ENCODE results near the gene ANKS1A. TPM values are rescaled to one million over a fixed set of nuclear protein-coding genes. Genes with fewer than 3 reads are reported as not detected.

Gene ANKS1A
- total and polyA plus RNA-seq, 2 experiments from 2014 or later, result 12.1 to 31.9 TPM

DNA sequence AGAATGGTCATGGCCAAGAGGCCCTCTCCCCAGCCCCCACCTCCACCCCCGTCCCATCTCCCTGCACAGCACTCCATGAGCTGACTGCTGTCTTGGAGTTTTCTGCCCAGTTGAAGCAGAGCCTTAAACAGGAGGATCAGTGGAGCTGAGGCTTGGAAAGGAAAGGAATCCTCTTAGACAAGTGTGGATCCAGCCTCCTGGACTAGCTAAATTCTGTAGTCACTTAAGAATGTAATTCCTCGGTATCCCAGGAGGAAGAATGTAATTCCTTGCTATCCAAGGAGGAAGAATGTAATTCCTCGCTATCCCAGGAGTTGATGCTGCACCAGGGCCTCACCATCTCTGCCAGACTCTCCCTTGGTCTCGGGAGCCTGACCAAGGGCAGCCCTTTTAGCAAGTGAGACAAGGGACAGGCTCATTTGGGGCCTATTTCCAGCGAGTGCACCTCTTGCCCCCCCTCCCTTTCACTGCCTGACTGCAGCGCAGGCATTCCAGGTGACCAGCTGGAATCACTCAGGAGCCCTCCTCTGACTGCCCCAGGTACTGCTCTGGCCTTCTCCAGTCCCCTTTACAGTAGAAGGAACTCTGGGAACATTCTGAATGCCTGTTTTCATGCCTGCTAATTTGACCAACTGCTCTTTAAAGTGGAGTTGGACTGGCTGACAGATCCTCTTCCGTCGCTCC, 175.8 kb downstream of the ANKS1A start:
- H3K36me3 ChIP-seq (ENCODE audit: insufficient read depth), result no peaks in the 10 kb centered on the region
- no peak for TF ChIP-seq STAT1 (IDR thresholded peaks at IDR 0.05; ENCODE audit: unreplicated experiment)
- peak; percentile 18 to 26; a peak in 2 of 4 replicates for TF ChIP-seq CTCF (conservative IDR thresholded peaks at IDR 0.05; ENCODE audit: low read depth in 2 of 2)
- Mint-ChIP-seq H3K4me3 (no peak overlapping the region), H3K27ac (peak overlapping the region; percentile 85), H3K4me1 (peaks cover 34% of the 10 kb centered on the region), H3K36me3 (ENCODE audit: low read depth) (peaks cover 13% of the 10 kb centered on the region), H3K9me3 (no peaks in the 10 kb centered on the region), H3K27me3 (ENCODE audit: insufficient read depth, low read depth, poor library complexity) (peaks cover 10% of the 10 kb centered on the region)
- no peak overlapping the region for H3K27ac ChIP-seq (ENCODE audit: low read depth)
- H4K20me1 ChIP-seq (replicated peaks; ENCODE audit: insufficient read depth), result no peaks in the 10 kb centered on the region
- no peaks in the 10 kb centered on the region for H3K79me2 ChIP-seq (replicated peaks; ENCODE audit: insufficient read depth)
- H3K9me2 ChIP-seq (ENCODE audit: insufficient read depth), result no peaks in the 10 kb centered on the region
- H3K27me3 ChIP-seq (ENCODE audit: insufficient read depth), result no peaks in the 10 kb centered on the region
- H3K4me1 ChIP-seq (ENCODE audit: insufficient read depth), result 0 out of 2 replicates have a peak, but pooled peaks cover 5% of the 10 kb centered on the region
- DNase-seq (ENCODE audit: low spot score), result no peak
- no peak overlapping the region for H3K4me3 ChIP-seq
- H2AFZ ChIP-seq, result no peak overlapping the region
- ATAC-seq, result peak; percentile 80
- H3K4me2 ChIP-seq, result no peak overlapping the region
- no peaks in the 10 kb centered on the region for H3F3A ChIP-seq (replicated peaks; ENCODE audit: low read depth)

DNA sequence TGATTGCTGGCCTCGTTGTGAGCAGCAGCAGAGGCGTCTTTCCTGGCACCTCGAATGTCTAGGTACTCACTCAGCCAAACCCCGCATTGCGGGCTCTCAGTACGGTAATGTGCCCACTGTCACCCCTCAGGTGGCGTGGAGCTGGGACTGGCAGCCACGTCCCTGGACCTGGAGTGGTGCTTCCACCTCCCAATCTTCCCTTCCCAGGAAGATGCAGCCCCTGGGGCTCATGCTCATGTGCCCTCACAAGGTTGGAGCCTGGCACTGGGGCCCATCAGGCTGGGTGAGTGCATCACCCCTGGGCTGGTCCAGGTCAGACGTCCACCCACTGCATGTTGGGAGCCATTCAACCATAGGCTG, 176.4 kb downstream of the ANKS1A start:
- ATAC-seq (no peak), DNase-seq (ENCODE audit: low spot score) (no peak)
- no peak overlapping the region for H2AFZ ChIP-seq
- H3K36me3 ChIP-seq (ENCODE audit: insufficient read depth), result no peaks in the 10 kb centered on the region
- H3K4me3 ChIP-seq, result no peak overlapping the region
- H3K27ac ChIP-seq (ENCODE audit: low read depth), result no peak overlapping the region
- H3K9me3 Mint-ChIP-seq, result no peaks in the 10 kb centered on the region
- no peaks in the 10 kb centered on the region for H4K20me1 ChIP-seq (replicated peaks; ENCODE audit: insufficient read depth)
- peaks cover 38% of the 10 kb centered on the region for H3K4me1 Mint-ChIP-seq
- no peaks in the 10 kb centered on the region for H3K79me2 ChIP-seq (replicated peaks; ENCODE audit: insufficient read depth)
- no peaks in the 10 kb centered on the region for H3K27me3 ChIP-seq (ENCODE audit: insufficient read depth)
- no peaks in the 10 kb centered on the region for H3K9me2 ChIP-seq (ENCODE audit: insufficient read depth)
- peak overlapping the region; percentile 85 for H3K27ac Mint-ChIP-seq
- no peak overlapping the region for H3K4me2 ChIP-seq
- H3K36me3 Mint-ChIP-seq (ENCODE audit: low read depth), result peaks cover 13% of the 10 kb centered on the region
- H3K4me1 ChIP-seq (ENCODE audit: insufficient read depth), result peaks cover 11% of the 10 kb centered on the region; the same call in 1 of the 2 replicates
- no peak overlapping the region for H3K4me3 Mint-ChIP-seq
- H3F3A ChIP-seq (replicated peaks; ENCODE audit: low read depth), result no peaks in the 10 kb centered on the region
- peaks cover 5% of the 10 kb centered on the region for H3K27me3 Mint-ChIP-seq (ENCODE audit: insufficient read depth, low read depth, poor library complexity)
- TF ChIP-seq, protein P1, sequence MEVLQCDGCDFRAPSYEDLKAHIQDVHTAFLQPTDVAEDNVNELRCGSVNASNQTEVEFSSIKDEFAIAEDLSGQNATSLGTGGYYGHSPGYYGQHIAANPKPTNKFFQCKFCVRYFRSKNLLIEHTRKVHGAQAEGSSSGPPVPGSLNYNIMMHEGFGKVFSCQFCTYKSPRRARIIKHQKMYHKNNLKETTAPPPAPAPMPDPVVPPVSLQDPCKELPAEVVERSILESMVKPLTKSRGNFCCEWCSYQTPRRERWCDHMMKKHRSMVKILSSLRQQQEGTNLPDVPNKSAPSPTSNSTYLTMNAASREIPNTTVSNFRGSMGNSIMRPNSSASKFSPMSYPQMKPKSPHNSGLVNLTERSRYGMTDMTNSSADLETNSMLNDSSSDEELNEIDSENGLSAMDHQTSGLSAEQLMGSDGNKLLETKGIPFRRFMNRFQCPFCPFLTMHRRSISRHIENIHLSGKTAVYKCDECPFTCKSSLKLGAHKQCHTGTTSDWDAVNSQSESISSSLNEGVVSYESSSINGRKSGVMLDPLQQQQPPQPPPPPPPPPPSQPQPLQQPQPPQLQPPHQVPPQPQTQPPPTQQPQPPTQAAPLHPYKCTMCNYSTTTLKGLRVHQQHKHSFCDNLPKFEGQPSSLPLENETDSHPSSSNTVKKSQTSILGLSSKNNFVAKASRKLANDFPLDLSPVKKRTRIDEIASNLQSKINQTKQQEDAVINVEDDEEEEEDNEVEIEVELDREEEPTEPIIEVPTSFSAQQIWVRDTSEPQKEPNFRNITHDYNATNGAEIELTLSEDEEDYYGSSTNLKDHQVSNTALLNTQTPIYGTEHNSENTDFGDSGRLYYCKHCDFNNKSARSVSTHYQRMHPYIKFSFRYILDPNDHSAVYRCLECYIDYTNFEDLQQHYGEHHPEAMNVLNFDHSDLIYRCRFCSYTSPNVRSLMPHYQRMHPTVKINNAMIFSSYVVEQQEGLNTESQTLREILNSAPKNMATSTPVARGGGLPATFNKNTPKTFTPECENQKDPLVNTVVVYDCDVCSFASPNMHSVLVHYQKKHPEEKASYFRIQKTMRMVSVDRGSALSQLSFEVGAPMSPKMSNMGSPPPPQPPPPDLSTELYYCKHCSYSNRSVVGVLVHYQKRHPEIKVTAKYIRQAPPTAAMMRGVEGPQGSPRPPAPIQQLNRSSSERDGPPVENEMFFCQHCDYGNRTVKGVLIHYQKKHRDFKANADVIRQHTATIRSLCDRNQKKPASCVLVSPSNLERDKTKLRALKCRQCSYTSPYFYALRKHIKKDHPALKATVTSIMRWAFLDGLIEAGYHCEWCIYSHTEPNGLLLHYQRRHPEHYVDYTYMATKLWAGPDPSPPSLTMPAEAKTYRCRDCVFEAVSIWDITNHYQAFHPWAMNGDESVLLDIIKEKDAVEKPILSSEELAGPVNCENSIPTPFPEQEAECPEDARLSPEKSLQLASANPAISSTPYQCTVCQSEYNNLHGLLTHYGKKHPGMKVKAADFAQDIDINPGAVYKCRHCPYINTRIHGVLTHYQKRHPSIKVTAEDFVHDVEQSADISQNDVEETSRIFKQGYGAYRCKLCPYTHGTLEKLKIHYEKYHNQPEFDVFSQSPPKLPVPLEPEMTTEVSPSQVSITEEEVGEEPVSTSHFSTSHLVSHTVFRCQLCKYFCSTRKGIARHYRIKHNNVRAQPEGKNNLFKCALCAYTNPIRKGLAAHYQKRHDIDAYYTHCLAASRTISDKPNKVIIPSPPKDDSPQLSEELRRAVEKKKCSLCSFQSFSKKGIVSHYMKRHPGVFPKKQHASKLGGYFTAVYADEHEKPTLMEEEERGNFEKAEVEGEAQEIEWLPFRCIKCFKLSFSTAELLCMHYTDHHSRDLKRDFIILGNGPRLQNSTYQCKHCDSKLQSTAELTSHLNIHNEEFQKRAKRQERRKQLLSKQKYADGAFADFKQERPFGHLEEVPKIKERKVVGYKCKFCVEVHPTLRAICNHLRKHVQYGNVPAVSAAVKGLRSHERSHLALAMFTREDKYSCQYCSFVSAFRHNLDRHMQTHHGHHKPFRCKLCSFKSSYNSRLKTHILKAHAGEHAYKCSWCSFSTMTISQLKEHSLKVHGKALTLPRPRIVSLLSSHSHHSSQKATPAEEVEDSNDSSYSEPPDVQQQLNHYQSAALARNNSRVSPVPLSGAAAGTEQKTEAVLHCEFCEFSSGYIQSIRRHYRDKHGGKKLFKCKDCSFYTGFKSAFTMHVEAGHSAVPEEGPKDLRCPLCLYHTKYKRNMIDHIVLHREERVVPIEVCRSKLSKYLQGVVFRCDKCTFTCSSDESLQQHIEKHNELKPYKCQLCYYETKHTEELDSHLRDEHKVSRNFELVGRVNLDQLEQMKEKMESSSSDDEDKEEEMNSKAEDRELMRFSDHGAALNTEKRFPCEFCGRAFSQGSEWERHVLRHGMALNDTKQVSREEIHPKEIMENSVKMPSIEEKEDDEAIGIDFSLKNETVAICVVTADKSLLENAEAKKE (CRISPR knock-in tag; IDR thresholded peaks at IDR 0.05), result no peak
- TF ChIP-seq POLR2AphosphoS5 (IDR thresholded peaks at IDR 0.05; ENCODE audit: low read depth), result no peak
- TF ChIP-seq, protein P2, sequence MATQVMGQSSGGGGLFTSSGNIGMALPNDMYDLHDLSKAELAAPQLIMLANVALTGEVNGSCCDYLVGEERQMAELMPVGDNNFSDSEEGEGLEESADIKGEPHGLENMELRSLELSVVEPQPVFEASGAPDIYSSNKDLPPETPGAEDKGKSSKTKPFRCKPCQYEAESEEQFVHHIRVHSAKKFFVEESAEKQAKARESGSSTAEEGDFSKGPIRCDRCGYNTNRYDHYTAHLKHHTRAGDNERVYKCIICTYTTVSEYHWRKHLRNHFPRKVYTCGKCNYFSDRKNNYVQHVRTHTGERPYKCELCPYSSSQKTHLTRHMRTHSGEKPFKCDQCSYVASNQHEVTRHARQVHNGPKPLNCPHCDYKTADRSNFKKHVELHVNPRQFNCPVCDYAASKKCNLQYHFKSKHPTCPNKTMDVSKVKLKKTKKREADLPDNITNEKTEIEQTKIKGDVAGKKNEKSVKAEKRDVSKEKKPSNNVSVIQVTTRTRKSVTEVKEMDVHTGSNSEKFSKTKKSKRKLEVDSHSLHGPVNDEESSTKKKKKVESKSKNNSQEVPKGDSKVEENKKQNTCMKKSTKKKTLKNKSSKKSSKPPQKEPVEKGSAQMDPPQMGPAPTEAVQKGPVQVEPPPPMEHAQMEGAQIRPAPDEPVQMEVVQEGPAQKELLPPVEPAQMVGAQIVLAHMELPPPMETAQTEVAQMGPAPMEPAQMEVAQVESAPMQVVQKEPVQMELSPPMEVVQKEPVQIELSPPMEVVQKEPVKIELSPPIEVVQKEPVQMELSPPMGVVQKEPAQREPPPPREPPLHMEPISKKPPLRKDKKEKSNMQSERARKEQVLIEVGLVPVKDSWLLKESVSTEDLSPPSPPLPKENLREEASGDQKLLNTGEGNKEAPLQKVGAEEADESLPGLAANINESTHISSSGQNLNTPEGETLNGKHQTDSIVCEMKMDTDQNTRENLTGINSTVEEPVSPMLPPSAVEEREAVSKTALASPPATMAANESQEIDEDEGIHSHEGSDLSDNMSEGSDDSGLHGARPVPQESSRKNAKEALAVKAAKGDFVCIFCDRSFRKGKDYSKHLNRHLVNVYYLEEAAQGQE (IDR thresholded peaks at IDR 0.05; ENCODE audit: unreplicated experiment), result no peak
- no peak for TF ChIP-seq ZNF114 (CRISPR knock-in tag; IDR thresholded peaks at IDR 0.05)
- no peak for TF ChIP-seq CTCF (conservative IDR thresholded peaks at IDR 0.05; ENCODE audit: low read depth in 2 of 2)
- no peak for TF ChIP-seq CREB1 (CRISPR knock-in tag; IDR thresholded peaks at IDR 0.05; ENCODE audit: low read depth)

Data from GM23338 (cell line).